CD1c-positive myeloid dendritic cell (primary cell): ENCODE results near the gene RGL4.

Experiments
- DNase-seq: peaks from one replicate; pipeline ENCODE4 v3.0.0-alpha.2; 2016; ENCODE audit errors: extremely low spot score

Gene RGL4

GRCh38 chr22:23743303-23743705 is 52.5 kb downstream of the RGL4 start:
- DNase-seq = no peak

GRCh38 chr22:23744001-23744400 is 53.2 kb downstream of the RGL4 start:
- no peak for DNase-seq

GRCh38 chr22:23744485-23744884 is 53.7 kb downstream of the RGL4 start:
- no peak for DNase-seq

- DNase-seq = no peak
Observed at GRCh38 chr22:23745791-23746190, 55.0 kb downstream of the RGL4 start.
